HG03139 (cell line): Measurements from ENCODE around the gene CREB5.
"Not testable (repeated sequence)": the region's sequence is repeated elsewhere in the genome, so short reads cannot be mapped to it uniquely, and the experiment has no call there.

Experiments
- ATAC-seq: cut with Tn5 transposase; IDR thresholded peaks from one replicate; pipeline ENCODE4 v1.9.1; 2021; ENCODE audit not compliant: unreplicated experiment

The CREB5 gene

DNA sequence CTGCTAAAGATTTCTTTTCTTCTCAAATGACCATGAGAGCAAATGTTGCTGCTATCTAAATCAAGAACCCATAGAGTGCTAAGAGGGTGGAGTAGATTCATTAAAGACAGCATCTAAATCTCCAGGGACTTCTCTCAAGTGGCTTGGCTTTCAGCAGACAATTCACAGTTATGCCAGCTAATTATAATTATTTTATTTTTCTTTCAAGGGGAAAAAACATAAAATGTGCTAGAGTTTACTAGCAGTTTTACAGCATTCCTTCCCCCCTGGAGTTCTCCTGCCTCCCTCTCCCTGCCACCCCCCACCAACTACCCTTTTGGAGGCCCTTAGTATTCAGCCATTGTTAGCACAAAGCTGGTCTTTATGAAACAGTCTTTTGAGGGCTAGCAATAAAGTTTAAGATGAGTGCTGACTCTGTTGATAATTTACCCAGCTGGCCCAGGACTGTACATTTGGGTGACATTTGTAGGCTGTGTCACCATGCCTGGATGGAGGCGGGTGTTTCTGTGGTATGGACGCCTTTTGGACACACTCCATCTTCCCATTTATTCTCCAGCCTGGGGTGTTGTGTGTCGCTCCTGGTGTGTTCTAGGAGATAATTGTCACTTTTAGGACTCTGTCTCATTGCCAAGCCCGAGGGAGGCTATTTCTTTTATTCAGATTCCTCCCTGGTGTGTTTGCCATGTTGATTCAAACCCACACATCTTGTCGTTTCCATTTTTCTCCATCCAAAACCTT is 160.2 kb downstream of the CREB5 start:
- ATAC-seq = no peak

DNA sequence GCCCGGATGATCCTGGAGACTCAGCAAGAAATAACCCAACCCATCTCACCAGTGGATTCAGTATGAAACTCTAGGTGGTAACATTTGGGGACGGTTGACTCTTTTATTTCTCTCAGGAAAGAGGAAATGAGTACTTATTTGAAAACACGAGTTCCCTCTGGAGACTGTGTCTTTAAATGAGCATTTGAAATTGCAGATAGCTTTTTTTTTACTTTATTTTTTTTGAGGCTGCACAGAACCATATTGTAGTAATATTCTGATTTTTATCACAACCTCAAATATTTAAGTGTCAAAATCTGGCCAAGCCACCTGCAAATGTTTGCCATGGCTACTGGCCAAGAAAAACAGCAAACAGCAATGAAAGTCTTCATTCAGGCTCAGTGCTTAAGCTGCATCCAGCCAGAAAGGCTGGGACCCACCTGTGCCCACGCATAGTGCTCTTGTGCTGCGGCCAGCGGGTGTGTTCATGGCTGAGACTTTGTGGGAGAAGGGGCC is 160.8 kb downstream of the CREB5 start:
- no peak for ATAC-seq

DNA sequence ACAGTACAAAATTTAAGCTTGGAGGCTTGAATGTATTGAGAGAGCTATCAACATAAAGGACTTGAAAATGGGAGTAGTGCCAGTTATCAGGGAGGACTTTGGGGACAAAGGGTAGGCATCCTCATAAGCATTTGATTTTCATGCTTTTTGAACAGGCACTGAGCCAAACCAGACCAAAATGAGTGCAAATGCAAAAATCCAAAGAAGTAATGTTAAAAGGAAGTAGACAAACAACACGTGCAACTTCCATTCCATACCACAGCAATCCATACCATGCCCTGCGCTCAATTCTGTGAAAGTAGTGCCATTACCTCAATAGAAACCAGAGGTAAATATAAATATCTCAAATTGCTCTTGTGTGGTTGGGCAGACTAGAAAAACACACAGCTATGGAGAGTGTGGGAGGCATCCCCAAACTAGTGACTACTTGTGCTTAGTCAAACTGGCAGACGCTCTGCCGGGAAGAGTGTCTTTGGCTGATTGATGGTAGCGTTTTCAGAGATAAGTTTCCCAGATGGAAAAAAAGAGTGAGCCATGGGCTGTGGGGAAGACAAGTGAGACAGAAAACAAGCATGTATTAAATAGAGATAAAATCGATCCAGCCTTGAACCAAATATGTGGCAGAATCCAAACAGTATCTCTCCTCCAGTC is 161.5 kb downstream of the CREB5 start:
- ATAC-seq = no peak

DNA sequence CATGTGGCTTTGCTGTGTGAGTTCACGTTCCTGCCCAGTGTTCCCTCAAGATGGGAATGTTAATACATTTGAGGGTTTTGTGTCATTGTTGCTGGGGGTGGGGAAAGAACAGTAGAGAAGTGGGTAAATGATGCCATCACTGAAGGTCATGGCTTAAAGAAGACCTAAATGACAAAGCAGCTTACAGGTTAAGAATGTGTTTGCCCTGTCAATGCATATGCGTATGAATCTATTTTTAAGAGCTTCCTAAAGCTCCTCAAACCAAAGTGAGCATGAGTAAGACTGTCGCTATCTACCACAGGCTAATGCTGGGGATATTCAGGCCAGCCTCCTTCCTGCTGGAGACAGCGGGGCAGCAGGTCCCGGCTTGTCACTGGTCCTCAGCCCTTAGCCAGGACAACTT is 162.9 kb downstream of the CREB5 start:
- no peak for ATAC-seq

DNA sequence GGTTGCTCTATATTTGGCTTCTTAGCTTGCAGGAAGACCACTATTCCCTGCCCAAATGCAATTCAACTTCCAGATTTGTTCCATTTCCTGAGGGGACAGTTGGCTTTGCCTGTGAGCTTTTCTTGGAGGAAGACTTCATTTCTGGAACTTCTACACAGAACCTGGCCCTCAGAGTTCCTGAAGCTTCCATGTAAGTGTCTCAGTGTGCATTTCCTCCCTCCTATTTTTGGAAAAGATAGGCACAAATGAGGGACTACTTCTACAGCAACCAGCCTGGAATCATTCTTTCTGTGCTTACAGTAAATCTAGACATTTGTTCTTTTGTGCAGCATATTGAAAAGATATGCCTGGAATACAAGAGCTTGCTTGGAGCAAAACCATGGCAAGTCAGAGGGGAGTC is 164.3 kb downstream of the CREB5 start:
- no peak for ATAC-seq

DNA sequence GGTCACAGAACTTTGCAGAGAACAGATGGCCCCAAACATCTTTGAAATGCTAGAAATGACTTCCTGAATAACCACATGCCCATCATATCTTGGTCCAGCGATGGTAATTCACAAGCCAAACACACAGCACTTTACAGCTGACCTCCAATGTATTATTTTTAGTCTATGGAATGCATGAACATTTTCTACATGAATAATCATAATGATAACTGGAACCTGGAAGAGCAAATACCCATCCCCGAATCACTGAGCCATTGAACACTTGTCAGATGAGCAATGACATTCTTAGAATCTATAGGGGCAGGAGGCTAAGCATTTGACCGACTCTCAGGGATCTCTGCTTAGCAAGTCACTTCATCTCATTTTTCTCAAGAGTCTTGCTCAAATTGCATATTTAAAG is 167.3 kb downstream of the CREB5 start:
- no peak for ATAC-seq

DNA sequence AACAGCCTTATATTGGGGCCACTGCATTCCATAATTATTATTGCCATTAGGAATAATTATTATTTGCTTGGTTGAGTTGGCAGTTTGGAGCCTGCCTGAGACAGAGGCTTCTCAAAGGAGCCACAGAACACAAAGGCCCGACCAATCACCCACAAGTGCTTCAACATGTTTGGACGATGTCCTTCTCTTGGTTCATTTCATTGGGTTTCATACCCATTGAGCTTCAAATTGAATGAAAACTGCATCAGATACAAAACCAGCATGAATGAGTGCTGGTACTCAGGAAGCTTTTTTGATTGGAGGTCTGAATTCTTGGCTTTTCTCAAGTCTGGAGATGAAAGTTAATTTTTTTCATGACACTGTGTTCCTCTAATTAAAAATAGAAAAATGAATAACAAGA is 168.3 kb downstream of the CREB5 start:
- no peak for ATAC-seq

DNA sequence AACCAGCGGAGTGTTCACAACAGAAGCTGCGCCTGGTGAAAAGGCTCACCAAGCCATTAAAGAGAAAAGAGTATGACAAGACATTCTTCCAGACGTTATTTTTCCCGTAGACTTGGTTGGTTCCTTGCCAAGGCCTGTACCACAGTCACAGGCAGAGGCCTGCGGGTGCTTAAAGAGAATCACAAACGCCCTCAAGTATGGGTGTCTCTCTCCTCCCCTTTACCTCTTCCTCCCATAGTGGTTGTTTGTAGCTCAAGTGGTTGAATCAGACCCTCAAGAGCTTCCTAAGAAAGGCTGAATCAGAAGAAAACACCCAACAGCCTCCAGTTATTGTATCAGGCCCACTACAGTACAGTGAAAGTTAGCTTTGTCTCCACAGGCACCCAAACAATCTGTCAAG is 169.0 kb downstream of the CREB5 start:
- ATAC-seq = no peak

DNA sequence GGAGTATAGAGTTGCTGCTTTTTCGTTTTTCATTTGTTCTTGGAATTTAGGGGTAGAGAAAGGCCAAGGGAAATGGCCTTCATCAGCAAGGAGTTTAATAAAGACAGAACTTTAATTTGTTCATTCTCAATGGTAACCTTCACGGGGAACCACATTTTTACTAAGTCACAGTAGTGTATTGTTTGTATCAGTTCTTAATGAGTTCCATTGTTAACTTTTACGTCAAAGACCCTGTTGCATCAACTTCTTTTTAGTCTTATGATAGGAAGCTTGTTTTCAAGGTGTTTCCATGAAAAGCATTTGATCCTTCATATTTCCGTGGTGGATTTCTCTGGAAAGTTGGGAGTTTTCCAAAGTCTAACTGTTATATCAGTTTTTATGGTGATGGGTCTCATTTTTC is 169.9 kb downstream of the CREB5 start:
- no peak for ATAC-seq

DNA sequence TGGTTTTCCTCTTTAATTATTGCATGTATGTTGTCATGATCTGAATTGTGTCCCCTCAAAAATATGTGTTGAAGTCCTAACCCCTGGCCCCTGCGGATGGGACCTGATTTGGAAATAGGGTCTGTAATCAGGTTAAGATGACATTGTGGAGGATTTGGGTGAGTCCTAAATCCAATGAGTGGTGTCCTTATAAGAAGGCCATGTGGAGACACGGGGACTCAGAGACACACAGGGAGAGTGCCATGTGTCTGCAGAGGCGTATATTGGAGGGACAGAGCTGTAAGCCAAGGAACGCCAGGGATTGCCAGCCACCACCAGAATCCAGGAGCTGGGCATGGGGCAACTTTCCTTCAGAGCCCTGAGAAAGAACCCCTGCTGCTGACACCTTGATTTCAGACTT is 171.9 kb downstream of the CREB5 start:
- no peak for ATAC-seq

DNA sequence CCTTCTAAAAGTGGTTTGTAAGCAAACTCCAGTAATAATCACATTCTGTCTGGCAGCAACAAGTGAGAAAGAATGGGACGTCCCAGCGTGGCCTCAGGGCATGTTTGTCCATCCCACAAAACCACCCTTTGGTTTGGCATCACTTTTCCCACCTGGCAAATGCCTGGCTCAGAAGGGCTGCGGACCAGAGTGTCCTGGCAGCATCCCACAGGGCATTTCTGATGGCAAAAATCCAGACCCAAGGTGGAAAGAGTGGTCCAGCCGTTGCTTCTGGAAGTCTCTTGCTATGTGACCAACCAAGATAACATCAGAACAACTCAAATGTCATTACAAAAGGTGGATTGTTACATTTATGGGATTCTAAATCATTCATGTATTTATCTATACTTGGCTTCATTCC is 174.4 kb downstream of the CREB5 start:
- ATAC-seq = no peak

DNA sequence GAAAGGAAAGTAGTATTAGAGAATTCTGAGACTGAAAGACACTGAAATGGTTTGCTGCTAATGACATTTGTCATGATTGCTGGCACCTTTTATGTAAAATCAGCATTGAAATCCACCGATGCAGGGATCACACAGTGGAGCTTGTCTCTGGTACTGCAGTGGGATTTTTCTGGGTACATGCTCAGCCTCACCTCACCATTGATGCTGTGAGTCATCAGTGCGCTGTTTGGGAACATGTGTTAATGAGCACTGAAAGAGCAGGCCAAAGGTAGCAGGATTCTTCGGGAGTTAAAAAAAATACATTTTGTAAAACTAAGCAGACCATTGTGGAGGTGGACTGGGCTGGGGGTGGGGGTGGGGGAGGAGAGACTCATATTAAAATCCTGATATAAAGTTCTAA is 174.9 kb downstream of the CREB5 start:
- no peak for ATAC-seq

DNA sequence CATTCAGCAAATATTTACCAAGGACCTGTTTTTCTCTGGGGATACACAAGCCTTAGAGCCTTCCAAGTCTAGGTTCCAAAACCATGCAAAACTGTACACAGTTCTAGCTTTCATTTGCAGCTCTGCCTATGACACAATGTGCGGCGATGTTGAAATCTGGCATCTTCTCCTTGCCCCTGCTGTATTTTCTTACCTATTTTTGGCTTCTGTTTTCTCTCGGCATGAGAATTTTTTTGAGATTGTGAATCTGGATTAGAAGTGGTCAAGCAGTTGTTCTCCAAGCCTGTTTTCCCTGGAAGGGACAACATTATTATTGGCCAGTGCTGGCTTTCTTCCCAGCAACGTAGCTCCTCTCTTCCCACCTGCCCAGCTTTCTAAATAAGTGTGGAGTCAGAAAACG is 176.3 kb downstream of the CREB5 start:
- ATAC-seq = no peak

DNA sequence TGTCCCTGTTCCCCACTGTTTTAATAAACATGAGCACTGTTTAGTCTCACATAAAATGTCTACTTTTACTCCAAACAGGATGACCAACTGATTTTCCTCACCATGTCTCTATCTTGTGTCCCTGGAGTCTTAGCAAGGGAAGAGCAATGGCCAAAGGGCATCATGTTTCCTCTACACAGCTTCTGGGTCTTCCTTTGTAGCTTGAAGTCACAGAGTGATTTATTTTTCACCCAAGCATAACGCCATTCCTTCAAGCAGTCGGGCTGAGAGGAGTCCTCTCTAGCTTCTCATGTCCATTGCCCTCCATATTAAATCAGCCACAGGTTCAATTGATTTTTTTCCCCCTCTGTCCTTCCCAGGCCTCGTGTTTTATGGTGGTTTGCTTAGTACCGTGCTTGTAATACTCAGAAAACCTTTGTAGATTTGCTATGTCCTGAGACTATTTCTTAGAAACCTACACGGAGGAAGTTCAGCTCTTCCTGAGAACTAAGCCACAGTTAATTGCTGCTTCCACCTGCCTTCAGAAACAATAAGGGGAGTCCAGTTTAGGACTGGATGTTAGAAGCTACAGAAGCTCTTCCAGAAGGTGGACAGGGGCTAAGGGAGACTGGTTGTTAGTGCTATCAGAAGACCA is 178.8 kb downstream of the CREB5 start:
- ATAC-seq = no peak

DNA sequence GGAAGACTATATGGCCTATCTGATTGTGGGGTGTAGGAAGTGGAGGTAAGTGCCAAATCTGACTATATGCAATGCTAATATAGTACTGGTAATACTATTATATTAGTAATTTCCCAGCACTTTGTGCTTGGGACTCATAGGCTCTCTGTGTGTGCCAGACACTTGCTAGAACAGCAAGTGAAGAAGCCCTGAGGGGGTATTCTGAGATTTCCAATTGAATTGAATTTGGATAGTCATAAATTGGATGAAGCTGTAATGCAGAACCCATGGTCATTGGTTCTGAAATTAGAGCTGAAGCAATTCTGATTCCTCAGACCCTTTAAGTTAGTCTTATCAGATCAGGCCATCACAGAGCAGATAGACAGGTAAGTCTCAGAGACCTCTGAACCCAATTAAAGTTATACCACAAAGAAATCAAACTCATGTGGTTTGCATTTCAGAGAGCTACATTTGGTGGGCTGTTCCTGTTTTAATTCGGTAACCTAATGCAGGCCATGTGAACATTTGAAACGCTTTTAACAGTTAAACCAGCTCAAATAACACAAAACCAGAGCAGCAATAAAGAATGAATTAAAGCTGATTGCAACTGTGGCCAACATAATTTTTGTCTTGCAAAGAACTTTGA is 179.5 kb downstream of the CREB5 start:
- ATAC-seq = no peak

DNA sequence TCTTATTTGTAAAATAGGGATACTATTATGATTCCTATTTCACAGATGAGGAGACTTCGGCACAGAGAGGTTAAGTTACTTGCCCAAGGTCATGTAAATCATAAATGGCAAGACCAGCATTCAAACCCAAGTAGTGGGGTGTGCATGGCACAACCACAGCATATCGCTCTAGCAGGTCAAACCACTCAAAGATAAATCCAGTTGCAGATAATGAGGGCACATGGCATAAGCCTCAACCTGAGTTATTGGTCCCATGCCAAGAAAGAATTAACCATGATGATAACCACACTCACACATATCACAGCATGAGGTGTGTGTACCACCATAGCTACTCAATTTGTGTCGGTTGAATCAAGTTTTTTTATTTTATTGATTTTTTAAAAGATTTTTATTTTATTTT is 180.5 kb downstream of the CREB5 start:
- ATAC-seq = no peak

DNA sequence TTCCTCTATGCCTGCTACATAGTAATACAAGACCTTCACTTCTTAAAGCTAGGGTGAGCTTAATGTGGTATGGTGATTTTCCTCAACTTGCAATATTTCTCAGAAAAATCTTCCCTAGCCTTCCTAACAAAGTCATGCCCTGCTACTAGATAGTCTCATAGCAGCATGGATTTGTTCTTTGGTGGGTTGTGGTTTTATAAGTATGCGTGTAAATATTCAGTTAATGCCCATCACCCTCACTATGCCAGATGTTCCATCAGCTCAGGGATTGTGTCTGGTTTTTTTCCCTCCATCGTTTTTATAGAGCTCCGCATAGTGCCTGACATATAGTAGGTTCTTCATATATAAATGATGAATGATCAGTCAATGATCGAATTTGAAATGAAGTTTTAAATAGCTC is 182.8 kb downstream of the CREB5 start:
- ATAC-seq = no peak

DNA sequence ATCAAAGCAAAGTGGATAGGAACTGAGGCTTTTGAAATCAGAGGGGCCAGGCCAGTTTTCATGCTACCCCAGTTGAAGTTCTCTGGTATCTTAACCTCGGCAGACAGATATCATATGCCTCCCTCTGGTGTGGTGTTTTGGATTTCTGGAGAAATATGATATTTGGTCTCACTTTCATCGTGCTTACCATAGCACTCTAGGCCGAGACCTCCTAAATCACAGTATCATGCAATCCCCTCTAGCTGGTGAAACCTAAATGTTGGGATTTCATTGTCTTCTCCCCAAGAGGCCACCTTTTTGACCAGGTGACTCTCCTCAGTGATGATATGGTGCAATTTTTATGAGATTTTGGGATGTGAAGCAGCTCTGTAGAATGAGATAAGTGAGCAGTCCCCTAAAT is 183.5 kb downstream of the CREB5 start:
- no peak for ATAC-seq

DNA sequence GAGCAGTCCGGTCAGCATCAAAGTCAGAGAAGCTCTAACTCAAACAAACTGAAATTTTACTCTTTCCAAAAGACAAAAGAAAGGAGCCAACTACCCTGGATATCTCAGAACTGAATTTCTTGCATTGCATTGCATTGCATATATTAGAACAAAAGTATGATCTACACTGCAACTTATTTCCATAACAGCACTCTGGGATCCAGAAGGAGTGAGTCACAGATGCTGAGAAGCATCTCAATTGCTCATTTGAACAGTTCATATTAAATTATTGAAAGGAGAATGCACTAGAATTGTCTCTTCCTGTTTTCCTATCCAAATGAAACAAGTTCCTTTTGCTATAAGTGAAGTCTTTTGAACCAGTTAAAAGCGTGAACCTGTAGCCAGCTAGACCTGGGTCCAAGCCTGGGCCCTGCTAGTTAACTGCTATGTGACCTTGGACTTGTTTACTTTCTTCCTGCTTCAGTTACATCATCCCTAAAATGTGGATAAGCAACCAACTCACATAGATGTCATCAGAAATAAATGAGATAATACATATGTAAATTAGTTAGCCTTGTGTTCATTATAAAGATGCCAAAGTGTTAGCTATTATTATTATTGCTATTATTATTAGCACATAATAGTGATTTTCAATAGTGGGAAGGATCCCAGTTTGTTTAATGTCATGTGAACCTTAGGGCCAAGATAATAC is 184.1 kb downstream of the CREB5 start:
- ATAC-seq = no peak

DNA sequence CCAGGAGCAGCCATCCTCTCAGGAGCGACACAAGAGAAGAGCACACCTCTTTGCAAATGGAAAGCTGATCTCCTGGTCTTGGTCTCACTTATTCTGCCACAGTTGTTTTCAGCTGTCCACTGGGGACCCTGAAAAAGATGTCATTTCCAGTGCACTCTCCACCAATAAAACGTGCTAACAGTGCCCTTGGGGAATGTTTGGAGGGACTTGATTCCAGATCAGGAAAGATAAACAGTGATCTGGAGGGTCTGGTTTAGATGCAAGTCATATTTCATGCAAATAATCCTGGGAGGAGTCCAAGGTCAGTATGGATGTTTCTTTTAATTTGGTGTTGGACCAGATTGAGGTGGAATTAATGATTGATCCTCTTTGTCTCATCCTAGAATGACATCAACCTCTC is 185.0 kb downstream of the CREB5 start:
- no peak for ATAC-seq

DNA sequence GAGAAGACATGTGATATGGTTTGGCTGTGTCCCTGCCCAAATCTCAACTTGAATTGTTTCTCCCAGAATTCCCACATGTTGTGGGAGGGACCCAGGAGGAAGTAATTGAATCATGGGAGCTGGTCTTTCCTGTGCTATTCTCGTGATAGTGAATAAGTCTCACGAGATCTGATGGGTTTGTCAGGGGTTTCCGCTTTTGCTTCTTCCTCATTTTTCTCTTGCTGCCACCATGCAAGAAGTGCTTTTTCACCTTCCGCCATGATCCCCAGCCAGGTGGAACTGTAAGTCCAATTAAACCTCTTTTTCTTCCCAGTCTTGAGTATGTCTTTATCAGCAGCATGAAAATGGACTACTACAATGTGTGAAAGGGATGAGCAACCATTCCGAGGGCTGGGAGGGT is 185.7 kb downstream of the CREB5 start:
- not testable (repeated sequence) for ATAC-seq
